Measurements from ENCODE around the gene KDM6B.

The KDM6B gene

GRCh38 chr17:7840441-7840840, 6.4 kb downstream of the KDM6B start:
- DNase-seq (ENCODE audit: low spot score): no peak

GRCh38 chr17:7840875-7841274, 6.9 kb downstream of the KDM6B start:
- no peak for DNase-seq (ENCODE audit: low spot score)

GRCh38 chr17:7841396-7841914, 7.4 kb downstream of the KDM6B start:
- DNase-seq (ENCODE audit: low spot score): peak; percentile 89

GRCh38 chr17:7841915-7842379, 7.9 kb downstream of the KDM6B start:
- DNase-seq (ENCODE audit: low spot score): peak; percentile 89

GRCh38 chr17:7842380-7843256, 8.6 kb downstream of the KDM6B start:
- peak; percentile 67 for DNase-seq (ENCODE audit: low spot score)

GRCh38 chr17:7843257-7843535, 9.2 kb downstream of the KDM6B start:
- DNase-seq (ENCODE audit: low spot score): no peak

- peak; percentile 73 for DNase-seq (ENCODE audit: low spot score)
Observed at GRCh38 chr17:7843536-7844291, 9.7 kb downstream of the KDM6B start.

GRCh38 chr17:7844292-7845154, 10.5 kb downstream of the KDM6B start:
- peak; percentile 97 for DNase-seq (ENCODE audit: low spot score)

- no peak for DNase-seq (ENCODE audit: low spot score)
Observed at GRCh38 chr17:7845359-7846062, 11.5 kb downstream of the KDM6B start.

GRCh38 chr17:7846063-7846735, 12.2 kb downstream of the KDM6B start:
- DNase-seq (ENCODE audit: low spot score): no peak

GRCh38 chr17:7846765-7847661, 13.0 kb downstream of the KDM6B start:
- DNase-seq (ENCODE audit: low spot score): no peak

GRCh38 chr17:7848131-7848579, 14.1 kb downstream of the KDM6B start:
- no peak for DNase-seq (ENCODE audit: low spot score)

- no peak for DNase-seq (ENCODE audit: low spot score)
Observed at GRCh38 chr17:7848739-7849129, 14.7 kb downstream of the KDM6B start.

GRCh38 chr17:7849130-7849750, 15.2 kb downstream of the KDM6B start:
- DNase-seq (ENCODE audit: low spot score): no peak

GRCh38 chr17:7849751-7850504, 15.9 kb downstream of the KDM6B start:
- no peak for DNase-seq (ENCODE audit: low spot score)

- no peak for DNase-seq (ENCODE audit: low spot score)
Observed at GRCh38 chr17:7850701-7851437, 16.9 kb downstream of the KDM6B start.

GRCh38 chr17:7851438-7852261, 17.6 kb downstream of the KDM6B start:
- DNase-seq (ENCODE audit: low spot score): peak; percentile 90

Data from globus pallidus (tissue), 1 donor.